PC-9 (cell line): ENCODE data around the gene CARMIL1. TPM values are rescaled to one million over a fixed set of nuclear protein-coding genes. Genes with fewer than 3 reads are reported as not detected.

Source experiments
- BruUV-seq: library from RNA; stranded (reverse); fragments of 400-500 nt; replicated peaks from 2 replicates; lab custom pipeline; 2021; lab: Mats Ljungman, UMichigan
- CTCF ChIA-PET: fragments of 300-600 bp; sonication (Branson Sonifier 250); formaldehyde crosslinking; loops from one replicate; lab custom pipeline; 2022; ENCODE audit warnings: antibody characterized with exemption; lab: Charles Lee
- POLR2A ChIA-PET: fragments of 300-600 bp; sonication (Branson Sonifier 250); formaldehyde crosslinking; loops from one replicate; lab custom pipeline; 2022; ENCODE audit warnings: antibody characterized with exemption; ENCODE audit not compliant: unreplicated experiment; lab: Charles Lee
- DNase-seq, 2 experiments: peaks; one replicate each; pipeline versions ENCODE4 v3.0.0 to v3.0.0-alpha.2; 2015 to 2022; ENCODE audit warnings: mixed read lengths in 1 of 2
- H2AFZ ChIP-seq: fragments of 200-600 bp; sonication (generic); 2 replicates; pipeline ENCODE4 v1.8.1; 2017; ENCODE audit warnings: antibody characterized with exemption
- H3F3A ChIP-seq: fragments of 200-600 bp; sonication (generic); 2 replicates; pipeline ENCODE4 v1.8.1; 2017; ENCODE audit warnings: antibody characterized with exemption, mild to moderate bottlenecking, low read depth; ENCODE audit not compliant: insufficient read depth
- H3K27ac ChIP-seq: fragments of 200-600 bp; sonication (generic); 2 replicates; pipeline ENCODE4 v1.6.1; 2016; ENCODE audit warnings: mixed run types
- H3K27me3 ChIP-seq: fragments of 200-600 bp; sonication (generic); 2 replicates; pipeline ENCODE4 v1.6.1; 2016; ENCODE audit warnings: low read depth, mixed run types; ENCODE audit not compliant: insufficient read depth
- H3K36me3 ChIP-seq: fragments of 200-600 bp; sonication (generic); 2 replicates; pipeline ENCODE4 v1.6.1; 2016; ENCODE audit warnings: low read depth, mixed run types
- H3K4me1 ChIP-seq: fragments of 200-600 bp; sonication (generic); replicated peaks from 2 replicates; pipeline ENCODE4 v1.6.1; 2016; ENCODE audit warnings: mixed run types; ENCODE audit not compliant: insufficient read depth
- H3K4me2 ChIP-seq: fragments of 200-600 bp; sonication (generic); 2 replicates; pipeline ENCODE4 v1.6.1; 2017; ENCODE audit warnings: mixed run types
- H3K4me3 ChIP-seq: fragments of 200-600 bp; sonication (generic); 2 replicates; pipeline ENCODE4 v1.6.1; 2016; ENCODE audit warnings: mixed run types
- H3K79me2 ChIP-seq: fragments of 200-600 bp; sonication (generic); 2 replicates; pipeline ENCODE4 v1.6.1; 2017; ENCODE audit warnings: low read depth, mixed run types
- H3K9me2 ChIP-seq: fragments of 200-600 bp; sonication (generic); 2 replicates; pipeline ENCODE4 v1.8.1; 2017; ENCODE audit warnings: mild to moderate bottlenecking; ENCODE audit not compliant: insufficient read depth
- H3K9me3 ChIP-seq: fragments of 200-600 bp; sonication (generic); 2 replicates; pipeline ENCODE4 v1.8.1; 2016; ENCODE audit warnings: low read depth; ENCODE audit not compliant: insufficient read depth
- H4K20me1 ChIP-seq: fragments of 200-600 bp; sonication (generic); 2 replicates; pipeline ENCODE4 v1.8.1; 2017; ENCODE audit not compliant: insufficient read depth
- CTCF ChIP-seq: fragments of 200-600 bp; sonication (generic); conservative IDR thresholded peaks from 2 replicates; pipeline ENCODE4 v1.6.1; 2017; ENCODE audit warnings: mixed run types, antibody characterized with exemption, mild to moderate bottlenecking, moderate library complexity
- EZH2 ChIP-seq: fragments of 200-600 bp; sonication (generic); IDR thresholded peaks from 2 replicates; pipeline ENCODE4 v1.8.0; 2017; ENCODE audit warnings: antibody characterized with exemption, low read depth
- intact Hi-C: fragments of 100-400 bp; cut with micrococcal nuclease; formaldehyde crosslinking; loops from one replicate; pipeline ENCODE4 v1.10.0; 2022; ENCODE audit not compliant: unreplicated experiment
- total RNA-seq: library from RNA; stranded (reverse); gene quantifications from 2 replicates; pipeline ENCODE4 v1.2.3, GENCODE V29; 2021

CARMIL1 gene
- total RNA-seq, 1 experiment from 2014 or later = 33.1 TPM

- no peak overlapping the region for H3K4me3 ChIP-seq
- H3K36me3 ChIP-seq = no peaks in the 10 kb centered on the region; the same call in 1 of the 2 replicates
- no peak for DNase-seq
- H3K79me2 ChIP-seq = no peaks in the 10 kb centered on the region
- TF ChIP-seq CTCF = no peak
- no peak for TF ChIP-seq EZH2
- no peaks in the 10 kb centered on the region for H3K9me2 ChIP-seq
- H3K4me2 ChIP-seq = no peak overlapping the region
- no peaks in the 10 kb centered on the region for H4K20me1 ChIP-seq
- no peaks in the 10 kb centered on the region for H3K4me1 ChIP-seq
- H2AFZ ChIP-seq = no peak overlapping the region
- 0 out of 2 replicates have a peak, but pooled peaks cover 4% of the 10 kb centered on the region for H3K9me3 ChIP-seq
- intact Hi-C loops = no loop called here
- no TSS peak for BruUV-seq
- no peak overlapping the region for H3K27ac ChIP-seq
- ChIA-PET CTCF (no interaction called here), POLR2A (no interaction called here)
- H3K27me3 ChIP-seq = no peaks in the 10 kb centered on the region
- no peaks in the 10 kb centered on the region for H3F3A ChIP-seq
These were observed 232.2 kb downstream of the CARMIL1 start for GRCh38 chr6:25511376-25511775.

GRCh38 chr6:25512560-25512959, 233.4 kb downstream of the CARMIL1 start:
- Histone ChIP-seq H3F3A (no peaks in the 10 kb centered on the region), H3K27ac (no peak overlapping the region), H3K79me2 (no peaks in the 10 kb centered on the region), H3K4me1 (no peaks in the 10 kb centered on the region), H2AFZ (no peak overlapping the region), H4K20me1 (no peaks in the 10 kb centered on the region), H3K36me3 (no peaks in the 10 kb centered on the region; the same call in 1 of the 2 replicates), H3K27me3 (no peaks in the 10 kb centered on the region), H3K9me2 (no peaks in the 10 kb centered on the region), H3K9me3 (0 out of 2 replicates have a peak, but pooled peaks cover 4% of the 10 kb centered on the region), H3K4me3 (no peak overlapping the region), H3K4me2 (no peak overlapping the region)
- TF ChIP-seq EZH2 (no peak), CTCF (no peak)
- no TSS peak for BruUV-seq
- intact Hi-C loops = no loop called here
- POLR2A ChIA-PET = no interaction called here
- CTCF ChIA-PET = interaction anchor here (0.6 kb wide), 1 partner anchor 415 kb away, joined by 3 read pairs; no protein-coding TSS in a partner anchor
- DNase-seq = no peak

GRCh38 chr6:25519856-25520255, 240.7 kb downstream of the CARMIL1 start:
- Histone ChIP-seq H3K9me2 (no peaks in the 10 kb centered on the region), H2AFZ (no peak overlapping the region), H3K4me3 (no peak overlapping the region), H3K79me2 (no peaks in the 10 kb centered on the region), H3K9me3 (no peaks in the 10 kb centered on the region), H4K20me1 (no peaks in the 10 kb centered on the region), H3K27me3 (no peaks in the 10 kb centered on the region), H3F3A (no peaks in the 10 kb centered on the region), H3K27ac (no peak overlapping the region), H3K4me1 (no peaks in the 10 kb centered on the region), H3K4me2 (no peak overlapping the region), H3K36me3 (no peaks in the 10 kb centered on the region)
- ChIA-PET CTCF (no interaction called here), POLR2A (no interaction called here)
- no TSS peak for BruUV-seq
- intact Hi-C loops = no loop called here
- TF ChIP-seq CTCF (no peak), EZH2 (no peak)
- DNase-seq = no peak
